Measurements from ENCODE around the gene DAAM1. TPM values are rescaled to one million over a fixed set of nuclear protein-coding genes. Genes with fewer than 3 reads are reported as not detected.

Gene DAAM1
- total and polyA plus RNA-seq, 12 donors, result 22.8 to 102 (median 75.2) TPM

DNA sequence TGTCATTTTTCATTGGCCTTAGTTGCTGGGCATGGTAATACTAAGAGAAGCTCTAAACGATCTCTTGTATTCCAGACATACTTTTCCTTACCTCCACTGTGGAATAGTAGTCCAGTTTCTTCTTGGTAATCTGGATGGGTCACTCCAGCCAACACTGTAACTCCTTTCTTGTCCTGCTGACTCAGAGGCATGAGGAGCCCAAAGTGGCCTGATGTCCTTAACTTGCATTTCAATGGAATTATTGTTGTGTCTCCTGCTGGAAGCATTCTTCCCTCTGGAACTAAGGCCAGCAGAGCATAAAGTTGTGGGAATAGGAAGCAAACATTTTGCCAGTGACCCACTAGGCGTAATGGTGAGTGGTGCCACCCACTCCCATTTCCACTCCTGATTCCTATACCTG is 33.1 kb downstream of the DAAM1 start:
- no peaks in the 10 kb centered on the region for H3K9me3 ChIP-seq
- intact Hi-C loops (cut with DNase I), result no loop called here

DNA sequence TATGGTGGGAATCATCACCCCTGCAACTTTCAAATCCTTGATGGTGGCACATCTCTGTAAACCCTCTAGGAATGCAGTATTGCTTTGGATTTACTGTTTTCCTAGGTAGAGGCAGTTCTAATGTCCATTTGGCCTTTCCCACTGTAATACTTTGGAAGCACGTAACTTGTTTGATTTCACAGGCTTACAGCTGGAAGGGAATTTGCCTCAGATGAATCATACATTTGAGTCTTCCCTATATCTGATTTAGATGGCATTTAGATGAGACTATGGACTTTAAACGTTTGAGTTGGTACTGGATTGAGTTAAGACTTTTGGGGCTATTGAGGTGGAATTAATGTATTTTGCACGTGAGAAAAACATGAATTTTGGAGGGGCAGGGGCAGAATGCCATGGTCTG is 35.9 kb downstream of the DAAM1 start:
- WGBS, 2 donors, result 85 to 91% methylated on average over 3 of the region's 3 CpGs
- H3K4me3 ChIP-seq, result no peak overlapping the region
- DNase-seq (no peak), ATAC-seq (no peak)
- no peak overlapping the region for H3K27ac ChIP-seq
- H3K36me3 ChIP-seq, result peaks cover 0 to 5% (median 0%) of the 10 kb centered on the region in 9 donors
- TF ChIP-seq, protein P1, sequence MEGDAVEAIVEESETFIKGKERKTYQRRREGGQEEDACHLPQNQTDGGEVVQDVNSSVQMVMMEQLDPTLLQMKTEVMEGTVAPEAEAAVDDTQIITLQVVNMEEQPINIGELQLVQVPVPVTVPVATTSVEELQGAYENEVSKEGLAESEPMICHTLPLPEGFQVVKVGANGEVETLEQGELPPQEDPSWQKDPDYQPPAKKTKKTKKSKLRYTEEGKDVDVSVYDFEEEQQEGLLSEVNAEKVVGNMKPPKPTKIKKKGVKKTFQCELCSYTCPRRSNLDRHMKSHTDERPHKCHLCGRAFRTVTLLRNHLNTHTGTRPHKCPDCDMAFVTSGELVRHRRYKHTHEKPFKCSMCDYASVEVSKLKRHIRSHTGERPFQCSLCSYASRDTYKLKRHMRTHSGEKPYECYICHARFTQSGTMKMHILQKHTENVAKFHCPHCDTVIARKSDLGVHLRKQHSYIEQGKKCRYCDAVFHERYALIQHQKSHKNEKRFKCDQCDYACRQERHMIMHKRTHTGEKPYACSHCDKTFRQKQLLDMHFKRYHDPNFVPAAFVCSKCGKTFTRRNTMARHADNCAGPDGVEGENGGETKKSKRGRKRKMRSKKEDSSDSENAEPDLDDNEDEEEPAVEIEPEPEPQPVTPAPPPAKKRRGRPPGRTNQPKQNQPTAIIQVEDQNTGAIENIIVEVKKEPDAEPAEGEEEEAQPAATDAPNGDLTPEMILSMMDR (IDR thresholded peaks at IDR 0.05), result no peak
- intact Hi-C loops (cut with DNase I), result no loop called here
- peaks cover 2 to 95% (median 57%) of the 10 kb centered on the region in 9 donors for H3K4me1 ChIP-seq
- H3K9me3 ChIP-seq, result no peaks in the 10 kb centered on the region
- H3K27me3 ChIP-seq, result no peaks in the 10 kb centered on the region

More for the DNA sequence above, 33.1 kb downstream of the DAAM1 start:
- Histone ChIP-seq H3K4me1 (peaks cover 2 to 93% (median 45%) of the 10 kb centered on the region in 9 donors), H3K4me3 (no peak overlapping the region), H3K36me3 (peaks cover 0 to 5% (median 0%) of the 10 kb centered on the region in 9 donors), H3K27ac (peak overlapping the region in 3 of 10 donors; percentile 3 to 11 (median 8)), H3K27me3 (no peaks in the 10 kb centered on the region)
- DNase-seq (no peak), ATAC-seq (peak in 2 of 8 donors; percentile 26 to 32)
- TF ChIP-seq, protein P1 (IDR thresholded peaks at IDR 0.05), result no peak
- 75 to 80% methylated on average over 2 of the region's 2 CpGs for WGBS, 2 donors

DNA sequence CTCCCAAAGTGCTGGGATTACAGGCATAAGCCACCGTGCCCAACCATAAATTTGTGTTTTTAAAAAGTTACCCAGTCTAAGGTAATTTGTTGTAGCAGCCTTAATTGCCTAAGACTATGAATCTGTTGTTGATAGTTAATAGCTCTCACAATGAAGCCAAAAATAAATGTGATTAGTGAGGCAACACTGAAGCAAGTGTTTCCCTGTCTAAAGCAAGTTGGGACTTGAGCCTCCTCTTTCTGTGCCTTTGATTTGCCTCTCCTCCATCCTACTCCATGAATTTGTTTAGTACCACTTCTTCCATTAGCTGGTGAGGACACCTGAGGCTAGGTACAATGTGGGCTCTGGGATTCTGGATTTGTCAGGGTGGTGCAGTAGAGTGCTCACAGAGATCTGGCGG is 36.8 kb downstream of the DAAM1 start:
- intact Hi-C loops (cut with DNase I), result no loop called here
- TF ChIP-seq, protein P1 (IDR thresholded peaks at IDR 0.05), result no peak
- ATAC-seq, result no peak

DNA sequence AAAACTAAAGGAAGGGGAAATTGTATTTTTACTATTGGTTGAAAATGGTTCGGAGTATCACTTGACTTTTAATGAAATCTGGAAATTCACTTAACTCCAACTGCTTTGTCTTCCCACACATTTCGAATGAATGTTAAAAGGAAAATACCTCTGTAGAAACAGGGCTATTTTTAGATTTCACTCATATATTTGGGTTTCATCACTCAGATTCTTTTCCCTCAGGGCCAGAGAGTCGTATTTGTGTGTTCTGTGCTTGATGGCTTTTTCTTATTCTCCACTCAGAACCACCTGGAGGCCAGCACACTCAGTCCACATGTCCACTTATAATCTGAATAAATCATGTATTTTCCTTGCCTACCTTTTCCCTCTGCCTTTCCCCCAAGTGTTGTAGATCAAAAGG is 40.0 kb downstream of the DAAM1 start:
- intact Hi-C loops (cut with DNase I), result no loop called here
- no peaks in the 10 kb centered on the region for H3K27me3 ChIP-seq
- TF ChIP-seq, protein P1 (IDR thresholded peaks at IDR 0.05), result no peak
- WGBS, 2 donors, result 19 to 29% methylated on average over 3 of the region's 3 CpGs
- DNase-seq, result no peak
- ATAC-seq, result peak in 1 of 8 donors; percentile 31
- peak overlapping the region in 5 of 10 donors; percentile 10 to 72 (median 66) for H3K27ac ChIP-seq
- H3K4me3 ChIP-seq, result no peak overlapping the region
- H3K36me3 ChIP-seq, result no peaks in the 10 kb centered on the region
- no peaks in the 10 kb centered on the region for H3K9me3 ChIP-seq
- peaks cover 5 to 88% (median 74%) of the 10 kb centered on the region in 9 donors for H3K4me1 ChIP-seq

More for the DNA sequence above, 36.8 kb downstream of the DAAM1 start:
- no peak overlapping the region for H3K4me3 ChIP-seq
- no peak for DNase-seq
- no peaks in the 10 kb centered on the region for H3K9me3 ChIP-seq
- WGBS, 2 donors, result 69 to 73% methylated on average over 2 of the region's 2 CpGs
- peaks cover 5 to 95% (median 58%) of the 10 kb centered on the region in 9 donors for H3K4me1 ChIP-seq
- H3K27me3 ChIP-seq, result no peaks in the 10 kb centered on the region
- peak overlapping the region in 5 of 10 donors; percentile 7 to 40 (median 14) for H3K27ac ChIP-seq
- H3K36me3 ChIP-seq, result peaks cover 0 to 5% (median 0%) of the 10 kb centered on the region in 9 donors
